Measurements from ENCODE around the gene ADH1A. TPM values are rescaled to one million over a fixed set of nuclear protein-coding genes. Genes with fewer than 3 reads are reported as not detected.

The ADH1A gene
- total RNA-seq, 3 donors from 2014 or later: 0.20 to 2.4 (median 0.80) TPM

- intact Hi-C loops (cut with DNase I, micrococcal nuclease): no loop called here
- H3K4me1 ChIP-seq (ENCODE audit: low read depth): no peaks in the 10 kb centered on the region
- TF ChIP-seq CTCF (IDR thresholded peaks at IDR 0.05): no peak
- H3K9me3 ChIP-seq: no peaks in the 10 kb centered on the region
- ATAC-seq: no peak
- no peaks in the 10 kb centered on the region for H3K36me3 ChIP-seq (ENCODE audit: low read depth)
- H3K4me3 ChIP-seq: no peak overlapping the region
- no peak for DNase-seq
Observed at GRCh38 chr4:99281261-99281660, 9.5 kb downstream of the ADH1A start.

- Histone ChIP-seq H3K9me3 (no peaks in the 10 kb centered on the region), H3K36me3 (ENCODE audit: low read depth) (no peaks in the 10 kb centered on the region), H3K4me1 (ENCODE audit: low read depth) (peaks cover 4% of the 10 kb centered on the region), H3K4me3 (no peak overlapping the region)
- ATAC-seq (no peak), DNase-seq (no peak)
- TF ChIP-seq CTCF (IDR thresholded peaks at IDR 0.05): no peak
- intact Hi-C loops (cut with DNase I, micrococcal nuclease): no loop called here
Observed at GRCh38 chr4:99276417-99276816, 14.4 kb downstream of the ADH1A start.

GRCh38 chr4:99275885-99276284 lies 14.9 kb downstream of the ADH1A start:
- Histone ChIP-seq H3K9me3 (no peaks in the 10 kb centered on the region), H3K4me3 (no peak overlapping the region), H3K4me1 (ENCODE audit: low read depth) (peaks cover 4% of the 10 kb centered on the region), H3K36me3 (ENCODE audit: low read depth) (no peaks in the 10 kb centered on the region)
- intact Hi-C loops (cut with DNase I, micrococcal nuclease): no loop called here
- no peak for ATAC-seq
- no peak for TF ChIP-seq CTCF (IDR thresholded peaks at IDR 0.05)
- DNase-seq: no peak

GRCh38 chr4:99275050-99275449 lies 15.7 kb downstream of the ADH1A start:
- intact Hi-C loops (cut with DNase I, micrococcal nuclease): no loop called here
- DNase-seq (no peak), ATAC-seq (no peak)

GRCh38 chr4:99273704-99274103 lies 17.1 kb downstream of the ADH1A start:
- Histone ChIP-seq H3K9me3 (no peaks in the 10 kb centered on the region), H3K4me3 (no peak overlapping the region), H3K4me1 (ENCODE audit: low read depth) (peaks cover 4% of the 10 kb centered on the region), H3K36me3 (ENCODE audit: low read depth) (no peaks in the 10 kb centered on the region)
- TF ChIP-seq CTCF (IDR thresholded peaks at IDR 0.05): no peak
- ATAC-seq: no peak
- no peak for DNase-seq
- intact Hi-C loops (cut with DNase I, micrococcal nuclease): no loop called here

More at GRCh38 chr4:99275050-99275449, 15.7 kb downstream of the ADH1A start:
- Histone ChIP-seq H3K4me1 (ENCODE audit: low read depth) (peaks cover 4% of the 10 kb centered on the region), H3K9me3 (no peaks in the 10 kb centered on the region), H3K36me3 (ENCODE audit: low read depth) (no peaks in the 10 kb centered on the region), H3K4me3 (no peak overlapping the region)
- no peak for TF ChIP-seq CTCF (IDR thresholded peaks at IDR 0.05)

GRCh38 chr4:99264927-99265326 lies 25.9 kb downstream of the ADH1A start:
- no peaks in the 10 kb centered on the region for H3K4me1 ChIP-seq (ENCODE audit: low read depth)
- ATAC-seq: no peak
- no peak for TF ChIP-seq CTCF (IDR thresholded peaks at IDR 0.05)
- no peaks in the 10 kb centered on the region for H3K36me3 ChIP-seq (ENCODE audit: low read depth)
- intact Hi-C loops (cut with DNase I, micrococcal nuclease): no loop called here
- no peak overlapping the region for H3K4me3 ChIP-seq
- no peaks in the 10 kb centered on the region for H3K9me3 ChIP-seq
- DNase-seq: no peak

All from mucosa of descending colon (tissue), 3 donors.